ENCODE measurements around the gene CRK.
A peak's percentile ranks its signal among the peaks of the same experiment; 100 is the strongest.
"Not testable (repeated sequence)": the region's sequence is repeated elsewhere in the genome, so short reads cannot be mapped to it uniquely, and the experiment has no call there.

Gene CRK

GRCh38 chr17:1431631-1432104 is 24.4 kb downstream of the CRK start:
- DNase-seq (ENCODE audit: low read depth, low spot score): no peak

GRCh38 chr17:1423456-1424135 is 32.4 kb downstream of the CRK start:
- no peak for DNase-seq (ENCODE audit: low read depth, low spot score)

GRCh38 chr17:1422885-1423284 is 33.1 kb downstream of the CRK start:
- no peak for DNase-seq (ENCODE audit: low read depth, low spot score)

- no peak for DNase-seq (ENCODE audit: low read depth, low spot score)
Observed at GRCh38 chr17:1421470-1421869, 34.6 kb downstream of the CRK start.

GRCh38 chr17:1420981-1421380 is 35.1 kb downstream of the CRK start:
- no peak for DNase-seq (ENCODE audit: low read depth, low spot score)

- no peak for DNase-seq (ENCODE audit: low read depth, low spot score)
Observed at GRCh38 chr17:1420163-1420562, 35.9 kb downstream of the CRK start.

- not testable (repeated sequence) for DNase-seq (ENCODE audit: low read depth, low spot score)
Observed at GRCh38 chr17:1418476-1418875, 37.6 kb downstream of the CRK start.

- no peak for DNase-seq (ENCODE audit: low read depth, low spot score)
Observed at GRCh38 chr17:1416414-1416813, 39.6 kb downstream of the CRK start.

- DNase-seq (ENCODE audit: low read depth, low spot score): no peak
Observed at GRCh38 chr17:1414634-1415033, 41.4 kb downstream of the CRK start.

- no peak for DNase-seq (ENCODE audit: low read depth, low spot score)
Observed at GRCh38 chr17:1414001-1414574, 41.9 kb downstream of the CRK start.

- DNase-seq (ENCODE audit: low read depth, low spot score): no peak
Observed at GRCh38 chr17:1413281-1413791, 42.7 kb downstream of the CRK start.

- no peak for DNase-seq (ENCODE audit: low read depth, low spot score)
Observed at GRCh38 chr17:1412185-1413110, 43.6 kb downstream of the CRK start.

- no peak for DNase-seq (ENCODE audit: low read depth, low spot score)
Observed at GRCh38 chr17:1402262-1402586, 53.8 kb downstream of the CRK start.

GRCh38 chr17:1399679-1400512 is 56.1 kb downstream of the CRK start, which contains the start of gene YWHAE:
TSS of gene YWHAE (minus strand) at chr17:1400222. CDS start at chr17:1400110, 112 bp downstream.
- DNase-seq (ENCODE audit: low read depth, low spot score): peak; percentile 99

- no peak for DNase-seq (ENCODE audit: low read depth, low spot score)
Observed at GRCh38 chr17:1398931-1399678, 56.9 kb downstream of the CRK start.

- no peak for DNase-seq (ENCODE audit: low read depth, low spot score)
Observed at GRCh38 chr17:1398028-1398427, 58.0 kb downstream of the CRK start.

GRCh38 chr17:1395876-1396665 is 60.0 kb downstream of the CRK start:
- not testable (repeated sequence) for DNase-seq (ENCODE audit: low read depth, low spot score)

GRCh38 chr17:1391577-1391976 is 64.5 kb downstream of the CRK start:
- DNase-seq (ENCODE audit: low read depth, low spot score): no peak

- no peak for DNase-seq (ENCODE audit: low read depth, low spot score)
Observed at GRCh38 chr17:1390432-1391367, 65.3 kb downstream of the CRK start.

Data from ELF-1 (cell line).